HuH-7.5 (cell line): ENCODE data around the gene SLC8A2.

Source experiments
- DNase-seq: peaks from one replicate; pipeline ENCODE4 v3.0.0; 2011; ENCODE audit warnings: low spot score

Gene SLC8A2

DNA sequence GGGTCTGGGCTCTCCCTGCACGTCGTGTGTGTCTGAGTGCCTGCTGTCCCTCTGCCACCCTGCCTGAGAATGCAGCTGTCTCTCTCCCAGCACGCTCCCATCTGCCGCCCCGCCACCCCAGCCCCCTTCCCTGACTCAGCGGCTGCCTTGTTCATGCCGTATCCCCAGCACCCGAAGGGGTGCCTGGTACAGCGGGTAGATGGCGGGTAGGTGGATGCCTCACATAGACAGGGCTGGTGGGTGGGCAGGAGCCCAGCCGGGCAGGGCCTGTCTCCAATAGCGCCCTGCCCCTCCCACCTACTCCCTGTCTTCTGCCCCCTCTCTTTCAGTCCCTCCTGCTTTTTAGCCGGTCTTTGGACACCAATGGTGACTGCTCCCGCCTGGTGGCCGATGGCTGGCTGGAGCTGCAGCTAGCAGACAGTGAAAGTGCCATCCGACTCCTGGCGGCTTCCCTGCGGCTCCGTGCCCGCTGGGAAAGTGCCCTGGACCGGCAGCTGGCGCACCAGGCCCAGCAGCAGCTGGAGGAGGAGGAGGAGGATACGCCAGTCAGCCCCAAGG lies 92.2 kb downstream of the SLC8A2 start:
- DNase-seq, result no peak

GRCh38 chr19:47378246-47378645 lies 93.4 kb downstream of the SLC8A2 start:
- no peak for DNase-seq
